WTC11 (cell line): ENCODE data around the gene PCBP1. TPM values are rescaled to one million over a fixed set of nuclear protein-coding genes. Genes with fewer than 3 reads are reported as not detected.

Experiments
- ATAC-seq: fragments of 200-7000 bp; cut with Tn5 transposase; 2 replicates; pipeline ENCODE4 v1.10.0; 2021; ENCODE audit warnings: mild to moderate bottlenecking, moderate library complexity
- CTCF ChIA-PET: fragments of 300-600 bp; sonication (Branson Sonifier 250); formaldehyde crosslinking; loops from one replicate; lab custom pipeline; 2021; ENCODE audit warnings: antibody characterized with exemption; lab: Charles Lee
- POLR2A ChIA-PET: fragments of 350-600 bp; sonication (Branson Sonifier 250); formaldehyde crosslinking; loops from one replicate; lab custom pipeline; 2021; ENCODE audit warnings: antibody characterized with exemption; lab: Charles Lee
- DNase-seq: peaks from one replicate; pipeline ENCODE4 v3.0.0; 2021; ENCODE audit warnings: low spot score
- H3K27ac Mint-ChIP-seq: 2 replicates; pipeline ENCODE4 v1.8.0; 2021; ENCODE audit warnings: mixed read lengths
- H3K27me3 Mint-ChIP-seq: 2 replicates; pipeline ENCODE4 v1.8.0; 2021; ENCODE audit warnings: low read depth, mild to moderate bottlenecking, moderate library complexity, mixed read lengths
- H3K36me3 Mint-ChIP-seq: 2 replicates; pipeline ENCODE4 v1.8.0; 2021; ENCODE audit warnings: mixed read lengths
- H3K4me1 Mint-ChIP-seq: 2 replicates; pipeline ENCODE4 v1.8.0; 2022; ENCODE audit warnings: mixed read lengths
- H3K4me3 Mint-ChIP-seq: 2 replicates; pipeline ENCODE4 v1.8.0; 2021; ENCODE audit warnings: mild to moderate bottlenecking, moderate library complexity, mixed read lengths
- H3K9me3 Mint-ChIP-seq: 2 replicates; pipeline ENCODE4 v1.8.0; 2021; ENCODE audit warnings: mixed read lengths
- ATF1 ChIP-seq: sonication (generic); formaldehyde crosslinking; IDR thresholded peaks from 2 replicates; pipeline ENCODE4 v1.8.1; 2023; ENCODE audit warnings: mild to moderate bottlenecking, moderate library complexity, missing genetic modification reagents
- ATF6 ChIP-seq: sonication (generic); formaldehyde crosslinking; IDR thresholded peaks from 2 replicates; pipeline ENCODE4 v1.8.1; 2023; ENCODE audit warnings: mild to moderate bottlenecking, missing genetic modification reagents
- EMX1 ChIP-seq: fragments of 250-450 bp; sonication (Bioruptor Pico); IDR thresholded peaks from 2 replicates; pipeline ENCODE4 v1.8.0; 2021; ENCODE audit warnings: mild to moderate bottlenecking
- ESRRA ChIP-seq: sonication (generic); formaldehyde crosslinking; IDR thresholded peaks from 2 replicates; pipeline ENCODE4 v1.8.1; 2022; ENCODE audit warnings: mild to moderate bottlenecking, missing genetic modification reagents, borderline replicate concordance
- HMGA2 ChIP-seq: fragments of 250-450 bp; sonication (Bioruptor Pico); IDR thresholded peaks from 2 replicates; pipeline ENCODE4 v1.4.0; 2021; ENCODE audit warnings: mild to moderate bottlenecking, moderate library complexity
- HMGXB4 ChIP-seq: sonication (generic); formaldehyde crosslinking; IDR thresholded peaks from 2 replicates; pipeline ENCODE4 v1.8.1; 2023; ENCODE audit warnings: mild to moderate bottlenecking, moderate library complexity, missing genetic modification reagents
- MYBL2 ChIP-seq: sonication (generic); formaldehyde crosslinking; IDR thresholded peaks from 2 replicates; pipeline ENCODE4 v1.8.1; 2023; ENCODE audit warnings: mild to moderate bottlenecking, moderate library complexity, missing genetic modification reagents
- RELA ChIP-seq: sonication (generic); formaldehyde crosslinking; IDR thresholded peaks from 2 replicates; pipeline ENCODE4 v1.8.1; 2022; ENCODE audit warnings: missing genetic modification reagents, mild to moderate bottlenecking, borderline replicate concordance
- SMAD3 ChIP-seq: sonication (generic); formaldehyde crosslinking; IDR thresholded peaks from 2 replicates; pipeline ENCODE4 v1.8.0; 2022; ENCODE audit warnings: missing genetic modification reagents, mild to moderate bottlenecking, borderline replicate concordance
- SOX15 ChIP-seq: fragments of 250-450 bp; sonication (Bioruptor Pico); IDR thresholded peaks from 2 replicates; pipeline ENCODE4 v1.9.0; 2021; ENCODE audit warnings: mild to moderate bottlenecking
- TEAD1 ChIP-seq: sonication (generic); formaldehyde crosslinking; IDR thresholded peaks from 2 replicates; pipeline ENCODE4 v1.8.0; 2022; ENCODE audit warnings: mild to moderate bottlenecking, missing genetic modification reagents
- USF2 ChIP-seq: sonication (generic); formaldehyde crosslinking; IDR thresholded peaks from 2 replicates; pipeline ENCODE4 v1.8.1; 2023; ENCODE audit warnings: mild to moderate bottlenecking, missing genetic modification reagents, moderate library complexity
- ZNF219 ChIP-seq: sonication (generic); formaldehyde crosslinking; IDR thresholded peaks from 2 replicates; pipeline ENCODE4 v1.8.0; 2023; ENCODE audit warnings: missing genetic modification reagents, mild to moderate bottlenecking, borderline replicate concordance
- ZNF232 ChIP-seq: sonication (generic); formaldehyde crosslinking; IDR thresholded peaks from 2 replicates; pipeline ENCODE4 v1.8.0; 2022; ENCODE audit warnings: mild to moderate bottlenecking, missing genetic modification reagents
- ZNF423 ChIP-seq: fragments of 250-450 bp; sonication (Bioruptor Pico); IDR thresholded peaks from 2 replicates; pipeline ENCODE4 v2.1.2; 2022; ENCODE audit warnings: mild to moderate bottlenecking, moderate library complexity
- ZNF512 ChIP-seq: sonication (generic); formaldehyde crosslinking; IDR thresholded peaks from 2 replicates; pipeline ENCODE4 v1.8.1; 2022; ENCODE audit warnings: missing genetic modification reagents, borderline replicate concordance
- ZSCAN18 ChIP-seq: fragments of 250-450 bp; sonication (Bioruptor Pico); IDR thresholded peaks from 2 replicates; pipeline ENCODE4 v2.1.2; 2022; ENCODE audit warnings: mild to moderate bottlenecking, moderate library complexity
- total RNA-seq: library from RNA; stranded (reverse); gene quantifications from 3 replicates; pipeline ENCODE4 v1.2.3, GENCODE V29; 2021
- TF ChIP-seq, protein P1 (sequence below): sonication (generic); formaldehyde crosslinking; conservative IDR thresholded peaks from 2 replicates; pipeline ENCODE4 v1.8.1; 2023; ENCODE audit warnings: mild to moderate bottlenecking, low read depth, missing genetic modification reagents, moderate library complexity
- TF ChIP-seq, protein P2 (sequence below): sonication (generic); formaldehyde crosslinking; IDR thresholded peaks from 2 replicates; pipeline ENCODE4 v1.8.0; 2023; ENCODE audit warnings: missing genetic modification reagents, mild to moderate bottlenecking, borderline replicate concordance
- TF ChIP-seq, protein P3 (sequence below): sonication (generic); formaldehyde crosslinking; IDR thresholded peaks from 2 replicates; pipeline ENCODE4 v1.8.1; 2022; ENCODE audit warnings: mild to moderate bottlenecking, moderate library complexity, missing genetic modification reagents

The PCBP1 gene
- total RNA-seq, 1 experiment from 2014 or later: 489 TPM

DNA sequence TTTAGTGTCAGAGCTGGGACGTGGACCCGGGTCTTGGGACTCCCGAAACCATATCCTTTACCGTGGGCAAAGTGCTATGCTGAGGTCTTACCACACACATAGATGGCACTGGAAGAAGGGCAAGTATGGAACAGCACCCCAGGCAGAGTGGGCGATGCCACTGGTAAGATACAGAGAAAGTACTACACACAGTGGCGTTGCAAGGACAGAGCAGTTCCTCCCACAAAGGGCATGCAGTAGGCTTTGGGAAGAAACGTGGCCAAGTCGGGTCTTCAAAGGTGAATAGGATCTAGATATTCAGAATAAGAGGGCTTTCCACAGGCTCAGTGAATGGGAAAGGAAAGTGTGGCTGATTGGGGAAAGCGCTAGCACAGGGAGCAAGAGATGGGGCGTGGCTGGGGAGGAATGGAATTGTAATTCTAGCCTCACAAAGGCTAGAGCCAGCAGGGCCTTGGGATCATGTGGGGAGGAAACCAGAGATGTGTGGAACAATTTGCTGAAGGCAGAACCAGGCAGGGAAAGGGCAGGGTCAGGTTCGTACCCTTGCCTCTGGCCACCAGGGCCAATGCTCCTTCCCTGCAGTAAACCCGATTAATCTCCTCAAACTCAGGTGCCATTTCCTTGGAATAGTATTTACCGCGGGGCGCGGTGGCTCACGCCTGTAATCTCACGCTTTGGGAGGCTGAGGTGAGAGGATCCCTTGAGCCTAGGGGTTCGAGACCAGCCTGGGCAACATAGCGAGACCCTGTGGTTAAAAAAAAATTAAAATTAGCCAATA, 36.0 kb downstream of the PCBP1 start:
- no peaks in the 10 kb centered on the region for H3K36me3 Mint-ChIP-seq
- H3K9me3 Mint-ChIP-seq: no peaks in the 10 kb centered on the region
- no peaks in the 10 kb centered on the region; the same call in 1 of the 2 replicates for H3K27me3 Mint-ChIP-seq
- POLR2A ChIA-PET: interaction anchor here (0.7 to 4.7 kb wide), 17 partner anchors 7 to 407 kb away, joined by 3 to 60 read pairs (median 7); partner anchors contain the start of genes C2orf42, MXD1, PCBP1 and PCYOX1
- peak overlapping the region; percentile 97 for H3K4me3 Mint-ChIP-seq
- H3K4me1 Mint-ChIP-seq: peaks cover 60% of the 10 kb centered on the region
- H3K27ac Mint-ChIP-seq: peak overlapping the region; percentile 100
- CTCF ChIA-PET: interaction anchor here (0.9 to 2.2 kb wide), 4 partner anchors 8 to 38 kb away, joined by 3 to 11 read pairs (median 6); no protein-coding TSS in a partner anchor
- ATAC-seq (peak; percentile 76), DNase-seq (peak; percentile 86)
- TF ChIP-seq ATF6 (no peak), ZNF423 (CRISPR knock-in tag) (no peak), ZSCAN18 (CRISPR knock-in tag) (no peak), ATF1 (no peak), SOX15 (CRISPR knock-in tag) (no peak), SMAD3 (CRISPR knock-in tag) (no peak), ZNF232 (no peak), USF2 (peak; percentile 69), ZNF512 (CRISPR knock-in tag) (no peak), TEAD1 (CRISPR knock-in tag) (no peak), RELA (CRISPR knock-in tag) (no peak), EMX1 (CRISPR knock-in tag) (no peak), HMGXB4 (CRISPR knock-in tag) (no peak), ZNF219 (CRISPR knock-in tag) (no peak), MYBL2 (CRISPR knock-in tag) (no peak), HMGA2 (CRISPR knock-in tag) (no peak), ESRRA (CRISPR knock-in tag) (no peak)
- TF ChIP-seq, protein P1, sequence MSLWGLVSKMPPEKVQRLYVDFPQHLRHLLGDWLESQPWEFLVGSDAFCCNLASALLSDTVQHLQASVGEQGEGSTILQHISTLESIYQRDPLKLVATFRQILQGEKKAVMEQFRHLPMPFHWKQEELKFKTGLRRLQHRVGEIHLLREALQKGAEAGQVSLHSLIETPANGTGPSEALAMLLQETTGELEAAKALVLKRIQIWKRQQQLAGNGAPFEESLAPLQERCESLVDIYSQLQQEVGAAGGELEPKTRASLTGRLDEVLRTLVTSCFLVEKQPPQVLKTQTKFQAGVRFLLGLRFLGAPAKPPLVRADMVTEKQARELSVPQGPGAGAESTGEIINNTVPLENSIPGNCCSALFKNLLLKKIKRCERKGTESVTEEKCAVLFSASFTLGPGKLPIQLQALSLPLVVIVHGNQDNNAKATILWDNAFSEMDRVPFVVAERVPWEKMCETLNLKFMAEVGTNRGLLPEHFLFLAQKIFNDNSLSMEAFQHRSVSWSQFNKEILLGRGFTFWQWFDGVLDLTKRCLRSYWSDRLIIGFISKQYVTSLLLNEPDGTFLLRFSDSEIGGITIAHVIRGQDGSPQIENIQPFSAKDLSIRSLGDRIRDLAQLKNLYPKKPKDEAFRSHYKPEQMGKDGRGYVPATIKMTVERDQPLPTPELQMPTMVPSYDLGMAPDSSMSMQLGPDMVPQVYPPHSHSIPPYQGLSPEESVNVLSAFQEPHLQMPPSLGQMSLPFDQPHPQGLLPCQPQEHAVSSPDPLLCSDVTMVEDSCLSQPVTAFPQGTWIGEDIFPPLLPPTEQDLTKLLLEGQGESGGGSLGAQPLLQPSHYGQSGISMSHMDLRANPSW: no peak
- TF ChIP-seq, protein P2, sequence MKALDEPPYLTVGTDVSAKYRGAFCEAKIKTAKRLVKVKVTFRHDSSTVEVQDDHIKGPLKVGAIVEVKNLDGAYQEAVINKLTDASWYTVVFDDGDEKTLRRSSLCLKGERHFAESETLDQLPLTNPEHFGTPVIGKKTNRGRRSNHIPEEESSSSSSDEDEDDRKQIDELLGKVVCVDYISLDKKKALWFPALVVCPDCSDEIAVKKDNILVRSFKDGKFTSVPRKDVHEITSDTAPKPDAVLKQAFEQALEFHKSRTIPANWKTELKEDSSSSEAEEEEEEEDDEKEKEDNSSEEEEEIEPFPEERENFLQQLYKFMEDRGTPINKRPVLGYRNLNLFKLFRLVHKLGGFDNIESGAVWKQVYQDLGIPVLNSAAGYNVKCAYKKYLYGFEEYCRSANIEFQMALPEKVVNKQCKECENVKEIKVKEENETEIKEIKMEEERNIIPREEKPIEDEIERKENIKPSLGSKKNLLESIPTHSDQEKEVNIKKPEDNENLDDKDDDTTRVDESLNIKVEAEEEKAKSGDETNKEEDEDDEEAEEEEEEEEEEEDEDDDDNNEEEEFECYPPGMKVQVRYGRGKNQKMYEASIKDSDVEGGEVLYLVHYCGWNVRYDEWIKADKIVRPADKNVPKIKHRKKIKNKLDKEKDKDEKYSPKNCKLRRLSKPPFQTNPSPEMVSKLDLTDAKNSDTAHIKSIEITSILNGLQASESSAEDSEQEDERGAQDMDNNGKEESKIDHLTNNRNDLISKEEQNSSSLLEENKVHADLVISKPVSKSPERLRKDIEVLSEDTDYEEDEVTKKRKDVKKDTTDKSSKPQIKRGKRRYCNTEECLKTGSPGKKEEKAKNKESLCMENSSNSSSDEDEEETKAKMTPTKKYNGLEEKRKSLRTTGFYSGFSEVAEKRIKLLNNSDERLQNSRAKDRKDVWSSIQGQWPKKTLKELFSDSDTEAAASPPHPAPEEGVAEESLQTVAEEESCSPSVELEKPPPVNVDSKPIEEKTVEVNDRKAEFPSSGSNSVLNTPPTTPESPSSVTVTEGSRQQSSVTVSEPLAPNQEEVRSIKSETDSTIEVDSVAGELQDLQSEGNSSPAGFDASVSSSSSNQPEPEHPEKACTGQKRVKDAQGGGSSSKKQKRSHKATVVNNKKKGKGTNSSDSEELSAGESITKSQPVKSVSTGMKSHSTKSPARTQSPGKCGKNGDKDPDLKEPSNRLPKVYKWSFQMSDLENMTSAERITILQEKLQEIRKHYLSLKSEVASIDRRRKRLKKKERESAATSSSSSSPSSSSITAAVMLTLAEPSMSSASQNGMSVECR: no peak
- TF ChIP-seq, protein P3, sequence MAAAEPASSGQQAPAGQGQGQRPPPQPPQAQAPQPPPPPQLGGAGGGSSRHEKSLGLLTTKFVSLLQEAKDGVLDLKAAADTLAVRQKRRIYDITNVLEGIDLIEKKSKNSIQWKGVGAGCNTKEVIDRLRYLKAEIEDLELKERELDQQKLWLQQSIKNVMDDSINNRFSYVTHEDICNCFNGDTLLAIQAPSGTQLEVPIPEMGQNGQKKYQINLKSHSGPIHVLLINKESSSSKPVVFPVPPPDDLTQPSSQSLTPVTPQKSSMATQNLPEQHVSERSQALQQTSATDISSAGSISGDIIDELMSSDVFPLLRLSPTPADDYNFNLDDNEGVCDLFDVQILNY (CRISPR knock-in tag): no peak
